ENCODE results near the gene APRT. TPM values are rescaled to one million over a fixed set of nuclear protein-coding genes. Genes with fewer than 3 reads are reported as not detected.

Gene APRT
- total RNA-seq, 1 donor from 2014 or later: 53.4 TPM

DNA sequence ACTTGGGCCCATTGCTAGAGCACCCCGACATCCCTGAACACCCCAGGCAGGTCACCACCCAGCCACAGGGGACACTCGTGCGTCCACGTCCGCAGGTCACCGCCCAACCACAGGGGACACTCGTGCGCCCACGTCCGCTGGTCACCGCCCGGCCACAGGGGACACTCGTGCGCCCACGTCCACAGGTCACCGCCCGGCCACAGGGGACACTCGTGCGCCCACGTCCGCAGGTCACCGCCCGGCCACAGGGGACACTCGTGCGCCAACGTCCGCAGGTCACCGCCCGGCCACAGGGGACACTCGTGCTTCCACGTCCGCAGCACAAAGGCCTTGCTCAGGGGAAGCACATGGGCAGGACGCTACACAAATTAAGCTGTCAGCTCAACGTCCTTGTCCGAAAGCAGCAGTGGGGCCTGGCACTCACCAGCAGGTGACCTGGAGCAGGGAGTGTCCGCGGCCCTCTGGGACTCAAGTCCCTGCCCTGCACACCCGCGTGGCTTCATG, 27.4 kb upstream of the APRT start:
- TF ChIP-seq, protein P1, sequence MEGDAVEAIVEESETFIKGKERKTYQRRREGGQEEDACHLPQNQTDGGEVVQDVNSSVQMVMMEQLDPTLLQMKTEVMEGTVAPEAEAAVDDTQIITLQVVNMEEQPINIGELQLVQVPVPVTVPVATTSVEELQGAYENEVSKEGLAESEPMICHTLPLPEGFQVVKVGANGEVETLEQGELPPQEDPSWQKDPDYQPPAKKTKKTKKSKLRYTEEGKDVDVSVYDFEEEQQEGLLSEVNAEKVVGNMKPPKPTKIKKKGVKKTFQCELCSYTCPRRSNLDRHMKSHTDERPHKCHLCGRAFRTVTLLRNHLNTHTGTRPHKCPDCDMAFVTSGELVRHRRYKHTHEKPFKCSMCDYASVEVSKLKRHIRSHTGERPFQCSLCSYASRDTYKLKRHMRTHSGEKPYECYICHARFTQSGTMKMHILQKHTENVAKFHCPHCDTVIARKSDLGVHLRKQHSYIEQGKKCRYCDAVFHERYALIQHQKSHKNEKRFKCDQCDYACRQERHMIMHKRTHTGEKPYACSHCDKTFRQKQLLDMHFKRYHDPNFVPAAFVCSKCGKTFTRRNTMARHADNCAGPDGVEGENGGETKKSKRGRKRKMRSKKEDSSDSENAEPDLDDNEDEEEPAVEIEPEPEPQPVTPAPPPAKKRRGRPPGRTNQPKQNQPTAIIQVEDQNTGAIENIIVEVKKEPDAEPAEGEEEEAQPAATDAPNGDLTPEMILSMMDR (IDR thresholded peaks at IDR 0.05): peak; percentile 34
- TF ChIP-seq EZH2 (IDR thresholded peaks at IDR 0.05): no peak
- no peak for TF ChIP-seq EZH2phosphoT487 (IDR thresholded peaks at IDR 0.05)
- Histone ChIP-seq H3F3A (ENCODE audit: low read depth) (no peaks in the 10 kb centered on the region), H3K9me3 (ENCODE audit: low read depth) (no peaks in the 10 kb centered on the region), H3K79me2 (ENCODE audit: low read depth) (no peaks in the 10 kb centered on the region), H3K27me3 (no peaks in the 10 kb centered on the region), H2AFZ (replicated peaks) (no peak overlapping the region), H3K4me1 (no peaks in the 10 kb centered on the region), H3K4me2 (no peak overlapping the region), H3K4me3 (no peak overlapping the region), H3K36me3 (no peaks in the 10 kb centered on the region), H3K9ac (no peak overlapping the region), H4K20me1 (ENCODE audit: low read depth) (no peaks in the 10 kb centered on the region), H3K27ac (no peak overlapping the region)
- H3K27ac Mint-ChIP-seq: no peak overlapping the region
- H3K27me3 Mint-ChIP-seq (ENCODE audit: insufficient read depth, low read depth): peaks cover 6% of the 10 kb centered on the region
- DNase-seq (ENCODE audit: low spot score): peak; percentile 15
- no peaks in the 10 kb centered on the region for H3K4me1 Mint-ChIP-seq
- no peaks in the 10 kb centered on the region for H3K36me3 Mint-ChIP-seq
- no peaks in the 10 kb centered on the region for H3K9me3 Mint-ChIP-seq
- no peak overlapping the region for H3K4me3 Mint-ChIP-seq

- TF ChIP-seq EZH2 (IDR thresholded peaks at IDR 0.05) (no peak), EZH2phosphoT487 (IDR thresholded peaks at IDR 0.05) (no peak)
- TF ChIP-seq, protein P1 (IDR thresholded peaks at IDR 0.05): no peak
- Histone ChIP-seq H2AFZ (replicated peaks) (no peak overlapping the region), H3K79me2 (ENCODE audit: low read depth) (no peaks in the 10 kb centered on the region), H4K20me1 (ENCODE audit: low read depth) (no peaks in the 10 kb centered on the region), H3K4me2 (no peak overlapping the region), H3K4me1 (no peaks in the 10 kb centered on the region), H3K9ac (no peak overlapping the region), H3K9me3 (ENCODE audit: low read depth) (no peaks in the 10 kb centered on the region), H3F3A (ENCODE audit: low read depth) (no peaks in the 10 kb centered on the region), H3K27ac (no peak overlapping the region), H3K27me3 (no peaks in the 10 kb centered on the region), H3K36me3 (no peaks in the 10 kb centered on the region), H3K4me3 (no peak overlapping the region)
- Mint-ChIP-seq H3K4me3 (no peak overlapping the region), H3K36me3 (no peaks in the 10 kb centered on the region), H3K9me3 (no peaks in the 10 kb centered on the region), H3K4me1 (no peaks in the 10 kb centered on the region), H3K27me3 (ENCODE audit: insufficient read depth, low read depth) (peaks cover 4% of the 10 kb centered on the region), H3K27ac (no peak overlapping the region)
- DNase-seq (ENCODE audit: low spot score): no peak
Observed at GRCh38 chr16:88838566-88838965, 26.8 kb upstream of the APRT start.

DNA sequence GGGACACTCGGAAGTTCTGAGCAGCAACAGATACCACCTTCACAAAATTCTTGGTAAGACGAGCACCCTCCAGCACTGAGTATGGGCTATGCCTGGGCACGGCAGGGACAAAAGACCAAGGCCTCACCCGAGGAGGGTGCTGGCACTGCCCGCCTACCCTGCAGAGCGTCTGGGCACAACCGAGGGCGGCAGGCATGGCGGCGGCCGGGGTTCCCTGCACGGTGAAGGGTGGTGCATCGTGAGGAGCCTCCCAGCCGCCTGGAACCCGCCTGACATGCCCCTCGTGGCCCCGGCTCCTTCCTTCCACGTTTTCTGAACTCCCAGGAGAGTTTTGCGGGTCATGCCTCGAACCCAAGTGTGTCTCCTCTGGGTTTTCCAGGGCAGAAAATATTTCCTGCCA, 26.1 kb upstream of the APRT start:
- H3K27me3 Mint-ChIP-seq (ENCODE audit: insufficient read depth, low read depth): peaks cover 2% of the 10 kb centered on the region
- Histone ChIP-seq H3K36me3 (no peaks in the 10 kb centered on the region), H3K4me3 (no peak overlapping the region), H3K9me3 (ENCODE audit: low read depth) (no peaks in the 10 kb centered on the region), H3K4me2 (no peak overlapping the region), H3K27me3 (no peaks in the 10 kb centered on the region), H3K9ac (no peak overlapping the region), H3K79me2 (ENCODE audit: low read depth) (no peaks in the 10 kb centered on the region), H4K20me1 (ENCODE audit: low read depth) (no peaks in the 10 kb centered on the region), H3K27ac (no peak overlapping the region), H3K4me1 (no peaks in the 10 kb centered on the region), H2AFZ (replicated peaks) (no peak overlapping the region), H3F3A (ENCODE audit: low read depth) (no peaks in the 10 kb centered on the region)
- DNase-seq (ENCODE audit: low spot score): no peak
- no peaks in the 10 kb centered on the region for H3K4me1 Mint-ChIP-seq
- no peaks in the 10 kb centered on the region for H3K36me3 Mint-ChIP-seq
- H3K27ac Mint-ChIP-seq: no peak overlapping the region
- TF ChIP-seq EZH2phosphoT487 (IDR thresholded peaks at IDR 0.05): no peak
- TF ChIP-seq, protein P1 (IDR thresholded peaks at IDR 0.05): no peak
- no peak for TF ChIP-seq EZH2 (IDR thresholded peaks at IDR 0.05)
- no peak overlapping the region for H3K4me3 Mint-ChIP-seq
- H3K9me3 Mint-ChIP-seq: no peaks in the 10 kb centered on the region

Data from neural progenitor cell (in vitro differentiated cells).